K562 (cell line): ENCODE results near the gene LRP1B. TPM values are rescaled to one million over a fixed set of nuclear protein-coding genes. Genes with fewer than 3 reads are reported as not detected.

Experiments used
- ATAC-seq: fragments of 200-7000 bp; cut with Tn5 transposase; 3 replicates; pipeline ENCODE4 v1.9.1; 2020; ENCODE audit warnings: moderate library complexity
- BruUV-seq: library from RNA; stranded (reverse); fragments of 400-500 nt; replicated peaks from 2 replicates; lab custom pipeline; 2021; lab: Mats Ljungman, UMichigan
- CTCF ChIA-PET: fragments of 300-600 bp; formaldehyde crosslinking; extraction: SDS; loops from one replicate; lab custom pipeline; 2021; ENCODE audit warnings: low intra/inter-chr PET ratio; lab: Yijun Ruan, JAX
- POLR2A ChIA-PET: fragments of 300-600, 350-650 bp; sonication (Branson Sonifier 250); formaldehyde crosslinking; extraction: SDS; loops from one replicate; lab custom pipeline; 2021; ENCODE audit warnings: antibody characterized with exemption, inconsistent platforms; lab: Yijun Ruan, JAX
- DNase-seq, 4 experiments: peaks; one replicate each; pipeline versions ENCODE4 v3.0.0 to v3.0.0-alpha.2; 2011 to 2018; ENCODE audit warnings: low spot score in 3 of 4, mixed read lengths in 3 of 4; ENCODE audit errors: extremely low read depth in 1 of 4
- FAIRE-seq: peaks from 2 replicates; lab custom pipeline; 2011; peaks lifted over from hg19 to GRCh38; lab: Jason Lieb, UNC
- H2AFZ ChIP-seq: 2 replicates; pipeline ENCODE4 v1.6.0; 2011; ENCODE audit warnings: low read depth, low read length, control low read depth, inconsistent platforms
- H3K27ac ChIP-seq: fragments of 200-600 bp; 3 replicates; pipeline ENCODE4 v1.8.0; 2011; ENCODE audit warnings: low read depth, mild to moderate bottlenecking, control low read depth, inconsistent platforms, low read length, moderate library complexity, mixed read lengths; ENCODE audit errors: extremely low read depth
- H3K27me3 ChIP-seq, 2 experiments: fragments of 300-600 bp in 1 of 2; 2 replicates in 1 of 2; 3 replicates in 1 of 2; pipeline versions ENCODE4 v1.6.0 to v1.8.0; 2011; ENCODE audit warnings: inconsistent platforms in 2 of 2, low read length in 2 of 2, mild to moderate bottlenecking in 1 of 2, mixed read lengths in 1 of 2, moderate library complexity in 1 of 2; ENCODE audit not compliant: control insufficient read depth in 2 of 2, insufficient read depth in 2 of 2
- H3K36me3 ChIP-seq: fragments of 300-600 bp; 3 replicates; pipeline ENCODE4 v1.8.0; 2011; ENCODE audit warnings: mild to moderate bottlenecking, low read length, inconsistent platforms; ENCODE audit not compliant: control insufficient read depth, insufficient read depth
- H3K4me1 ChIP-seq, 2 experiments: fragments of 200-600 bp in 1 of 2; replicated peaks in 1 of 2; 2 replicates in 1 of 2; 3 replicates in 1 of 2; pipeline versions ENCODE4 v1.5.1 to v1.8.0; 2011; ENCODE audit warnings: inconsistent platforms in 2 of 2, low read length in 2 of 2, mild to moderate bottlenecking in 1 of 2, mixed read lengths in 1 of 2, moderate library complexity in 1 of 2; ENCODE audit not compliant: control insufficient read depth in 2 of 2, insufficient read depth in 2 of 2
- H3K4me2 ChIP-seq: 2 replicates; pipeline ENCODE4 v1.6.1; 2011; ENCODE audit warnings: low read length, control low read depth, inconsistent platforms, mixed read lengths; ENCODE audit not compliant: insufficient read depth
- H3K4me3 ChIP-seq: fragments of 200-600 bp; sonication (generic), shearing (Covaris generic); 2 replicates; pipeline ENCODE4 v1.5.1; 2016; ENCODE audit warnings: control low read depth, inconsistent platforms
- H3K79me2 ChIP-seq: fragments of 200-600 bp; 3 replicates; pipeline ENCODE4 v1.8.0; 2011; ENCODE audit warnings: low read length, inconsistent platforms; ENCODE audit not compliant: control insufficient read depth, insufficient read depth
- H3K9ac ChIP-seq, 2 experiments: 2 replicates each; pipeline versions ENCODE4 v1.6.0 to v1.6.1; 2011; ENCODE audit warnings: low read depth in 2 of 2, low read length in 2 of 2, control low read depth in 1 of 2, inconsistent platforms in 1 of 2, mild to moderate bottlenecking in 1 of 2, mixed read lengths in 1 of 2; ENCODE audit not compliant: insufficient read depth in 1 of 2
- H3K9me1 ChIP-seq: one replicate; pipeline ENCODE4 v1.6.0; 2011; ENCODE audit warnings: inconsistent platforms, mild to moderate bottlenecking, low read length, moderate library complexity; ENCODE audit not compliant: control insufficient read depth, insufficient read depth
- H3K9me3 ChIP-seq: replicated peaks from 2 replicates; pipeline ENCODE4 v1.5.1; 2011; ENCODE audit warnings: low read depth, low read length, inconsistent platforms; ENCODE audit not compliant: control insufficient read depth, insufficient read depth
- H4K20me1 ChIP-seq: replicated peaks from 2 replicates; pipeline ENCODE4 v1.6.1; 2011; ENCODE audit warnings: low read length, inconsistent platforms, mixed read lengths; ENCODE audit not compliant: control insufficient read depth, insufficient read depth
- FOXK2 ChIP-seq, 2 experiments: fragments of 450-650 bp; IDR thresholded peaks in 1 of 2; conservative IDR thresholded peaks in 1 of 2; 2 replicates each; pipeline ENCODE4 v1.6.1; 2016; ENCODE audit warnings: low read depth in 2 of 2, mild to moderate bottlenecking in 1 of 2
- JUNB ChIP-seq: fragments of 450-650 bp; formaldehyde crosslinking; conservative IDR thresholded peaks from 2 replicates; pipeline ENCODE4 v1.4.0; 2020; ENCODE audit warnings: mild to moderate bottlenecking
- NCOA6 ChIP-seq: fragments of 450-650 bp; IDR thresholded peaks from 2 replicates; pipeline ENCODE4 v1.6.1; 2017; ENCODE audit warnings: mild to moderate bottlenecking
- RCOR1 ChIP-seq, 2 experiments: IDR thresholded peaks; 2 replicates each; pipeline ENCODE4 v1.6.1; 2012; ENCODE audit warnings: low read depth in 2 of 2, low read length in 2 of 2, borderline replicate concordance in 1 of 2, improper control_type of control experiment in 1 of 2
- WGBS: fragments of 100-300 bp; shearing (Covaris generic); methylation state at CpG from one replicate; pipeline ENCODE4 v1.1.6; 2016; ENCODE audit warnings: low coverage, mixed read lengths; ENCODE audit not compliant: insufficient coverage; ENCODE audit errors: missing lambda C conversion rate; 5-methylcytosine and 5-hydroxymethylcytosine counted together
- in situ Hi-C: fragments of 300-500 bp; cut with MboI; formaldehyde crosslinking; loops from 4 replicates; pipeline ENCODE4 v1.15.0; 2018; ENCODE audit warnings: inconsistent platforms, mixed read lengths
- intact Hi-C: fragments of 100-400 bp; cut with micrococcal nuclease; formaldehyde crosslinking; loops from 2 replicates; pipeline ENCODE4 v1.14.2; 2022
- polyA plus RNA-seq, 8 experiments: library from polyadenylated mRNA; depleted of rRNA in 4 of 8; stranded (reverse) in 5 of 8; unstranded in 3 of 8; fragments of >200 nt; fragmentation: Nextera tagmentation in 2 of 8; fragmentation: Illumina TruSeq in 1 of 8; extraction: Ambion mirVana in 2 of 8; extraction: Trizol in 1 of 8; gene quantifications; 2 replicates each; pipeline versions ENCODE4 v1.2.1 to v1.2.3, GENCODE V29; 2011 to 2014; ENCODE audit warnings: inconsistent platforms in 1 of 8, missing spikeins in 1 of 8
- total RNA-seq, 7 experiments: library from RNA; depleted of rRNA in 6 of 7; stranded (reverse); fragments of >200 nt in 6 of 7; fragmentation: Illumina TruSeq in 2 of 7; extraction: Trizol in 2 of 7; gene quantifications; 2 replicates each; pipeline versions ENCODE4 v1.2.1 to v1.2.3, GENCODE V29; 2011 to 2021; ENCODE audit warnings: low replicate concordance in 1 of 7
- TF ChIP-seq, protein P1 (sequence below): fragments of 450-650 bp; formaldehyde crosslinking; IDR thresholded peaks from 2 replicates; pipeline ENCODE4 v1.4.0; 2020; ENCODE audit warnings: mild to moderate bottlenecking, mixed read lengths

The LRP1B gene
- total and polyA plus RNA-seq, 9 of the 15 experiments (the other 6 are each of a cell fraction or from before 2014, with no cell fraction given): not detected

GRCh38 chr2:140744379-140744778, 1386.4 kb downstream of the LRP1B start:
- no peak for DNase-seq
- Histone ChIP-seq H3K4me1 (no peaks in the 10 kb centered on the region), H3K27ac (no peak overlapping the region), H2AFZ (no peak overlapping the region), H3K9me1 (no peaks in the 10 kb centered on the region), H3K9me3 (no peaks in the 10 kb centered on the region), H3K27me3 (no peaks in the 10 kb centered on the region), H3K4me2 (no peak overlapping the region), H3K9ac (no peak overlapping the region), H3K36me3 (no peaks in the 10 kb centered on the region), H4K20me1 (no peaks in the 10 kb centered on the region), H3K4me3 (no peak overlapping the region), H3K79me2 (no peaks in the 10 kb centered on the region)
- TF ChIP-seq, protein P1, sequence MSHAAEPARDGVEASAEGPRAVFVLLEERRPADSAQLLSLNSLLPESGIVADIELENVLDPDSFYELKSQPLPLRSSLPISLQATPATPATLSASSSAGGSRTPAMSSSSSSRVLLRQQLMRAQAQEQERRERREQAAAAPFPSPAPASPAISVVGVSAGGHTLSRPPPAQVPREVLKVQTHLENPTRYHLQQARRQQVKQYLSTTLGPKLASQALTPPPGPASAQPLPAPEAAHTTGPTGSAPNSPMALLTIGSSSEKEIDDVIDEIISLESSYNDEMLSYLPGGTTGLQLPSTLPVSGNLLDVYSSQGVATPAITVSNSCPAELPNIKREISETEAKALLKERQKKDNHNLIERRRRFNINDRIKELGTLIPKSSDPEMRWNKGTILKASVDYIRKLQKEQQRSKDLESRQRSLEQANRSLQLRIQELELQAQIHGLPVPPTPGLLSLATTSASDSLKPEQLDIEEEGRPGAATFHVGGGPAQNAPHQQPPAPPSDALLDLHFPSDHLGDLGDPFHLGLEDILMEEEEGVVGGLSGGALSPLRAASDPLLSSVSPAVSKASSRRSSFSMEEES: no peak
- no peak for TF ChIP-seq NCOA6
- TF ChIP-seq JUNB (CRISPR knock-in tag): no peak
- no peak for TF ChIP-seq FOXK2 (conservative IDR thresholded peaks at IDR 0.05 in 1 of 2, IDR thresholded peaks at IDR 0.05 in 1 of 2; ENCODE audit: low read depth in 2 of 2)
- no peak for TF ChIP-seq RCOR1 (IDR thresholded peaks at IDR 0.05; ENCODE audit: borderline replicate concordance in 1 of 2, low read depth in 2 of 2, low read length in 2 of 2)
- BruUV-seq: no TSS peak
- intact Hi-C loops: no loop called here
- no peak for ATAC-seq
- FAIRE-seq: no peak
- ChIA-PET CTCF (no interaction called here), POLR2A (no interaction called here)
- in situ Hi-C loops: no loop called here
- 0% methylated on average over 3 of the region's 3 CpGs for WGBS
